ENCODE results near the gene ZFP64. TPM values are rescaled to one million over a fixed set of nuclear protein-coding genes. Genes with fewer than 3 reads are reported as not detected.
"Not testable (repeated sequence)": the region's sequence is repeated elsewhere in the genome, so short reads cannot be mapped to it uniquely, and the experiment has no call there.

ZFP64 gene
- total RNA-seq, 2 experiments from 2014 or later = 2.5 to 3.2 TPM

GRCh38 chr20:52231230-52231746 is 39.7 kb upstream of the ZFP64 start:
- CTCF ChIA-PET = no interaction called here
- ATAC-seq (ENCODE audit: poor library complexity) (no peak), DNase-seq (no peak)
- Mint-ChIP-seq H3K4me3 (no peak overlapping the region), H3K27me3 (peaks cover 12% of the 10 kb centered on the region), H3K27ac (no peak overlapping the region), H3K4me1 (ENCODE audit: low read depth) (no peaks in the 10 kb centered on the region), H3K9me3 (no peaks in the 10 kb centered on the region), H3K36me3 (ENCODE audit: low read depth) (no peaks in the 10 kb centered on the region)
- intact Hi-C loops (cut with DNase I, micrococcal nuclease) = no loop called here
- H3K4me1 ChIP-seq (ENCODE audit: insufficient read depth, low read length) = no peaks in the 10 kb centered on the region
- no peaks in the 10 kb centered on the region for H3K9me3 ChIP-seq (ENCODE audit: control insufficient read depth in 1 of 2, insufficient read depth in 1 of 2, low read length in 2 of 2)
- H3K36me3 ChIP-seq (ENCODE audit: insufficient read depth, low read length) = no peaks in the 10 kb centered on the region
- H3K27me3 ChIP-seq (ENCODE audit: control insufficient read depth in 1 of 2, insufficient read depth in 2 of 2, low read length in 2 of 2) = peaks cover 5% of the 10 kb centered on the region in 2 experiments
- no peak for TF ChIP-seq CTCF (IDR thresholded peaks at IDR 0.05)
- no peak overlapping the region for H3K4me3 ChIP-seq (ENCODE audit: low read length)
- POLR2A ChIA-PET = no interaction called here
- H3K27ac ChIP-seq (ENCODE audit: low read depth in 1 of 2, low read length in 2 of 2) = no peak overlapping the region

GRCh38 chr20:52230409-52230808 is 38.8 kb upstream of the ZFP64 start:
- ATAC-seq (ENCODE audit: poor library complexity) (no peak), DNase-seq (no peak)
- no peaks in the 10 kb centered on the region for H3K36me3 ChIP-seq (ENCODE audit: insufficient read depth, low read length)
- H3K27ac ChIP-seq (ENCODE audit: low read depth in 1 of 2, low read length in 2 of 2) = no peak overlapping the region
- ChIA-PET POLR2A (no interaction called here), CTCF (no interaction called here)
- Mint-ChIP-seq H3K27ac (no peak overlapping the region), H3K4me3 (no peak overlapping the region), H3K9me3 (no peaks in the 10 kb centered on the region), H3K36me3 (ENCODE audit: low read depth) (no peaks in the 10 kb centered on the region), H3K4me1 (ENCODE audit: low read depth) (no peaks in the 10 kb centered on the region), H3K27me3 (peaks cover 12% of the 10 kb centered on the region)
- no peak for TF ChIP-seq CTCF (IDR thresholded peaks at IDR 0.05)
- no peaks in the 10 kb centered on the region for H3K4me1 ChIP-seq (ENCODE audit: insufficient read depth, low read length)
- no peaks in the 10 kb centered on the region for H3K9me3 ChIP-seq (ENCODE audit: control insufficient read depth in 1 of 2, insufficient read depth in 1 of 2, low read length in 2 of 2)
- H3K27me3 ChIP-seq (ENCODE audit: control insufficient read depth in 1 of 2, insufficient read depth in 2 of 2, low read length in 2 of 2) = peaks cover 5 to 7% of the 10 kb centered on the region in 2 experiments
- intact Hi-C loops (cut with DNase I, micrococcal nuclease) = no loop called here
- no peak overlapping the region for H3K4me3 ChIP-seq (ENCODE audit: low read length)

GRCh38 chr20:52229346-52229745 is 37.8 kb upstream of the ZFP64 start:
- H3K4me3 Mint-ChIP-seq; H3K36me3 ChIP-seq (ENCODE audit: insufficient read depth, low read length); ATAC-seq (ENCODE audit: poor library complexity); H3K4me3 ChIP-seq (ENCODE audit: low read length); CTCF ChIA-PET; H3K4me1 ChIP-seq (ENCODE audit: insufficient read depth, low read length); intact Hi-C loops (cut with DNase I, micrococcal nuclease); H3K36me3 Mint-ChIP-seq (ENCODE audit: low read depth); H3K27ac ChIP-seq (ENCODE audit: low read depth in 1 of 2, low read length in 2 of 2); H3K27ac Mint-ChIP-seq; H3K9me3 ChIP-seq (ENCODE audit: control insufficient read depth in 1 of 2, insufficient read depth in 1 of 2, low read length in 2 of 2); H3K4me1 Mint-ChIP-seq (ENCODE audit: low read depth); DNase-seq; H3K9me3 Mint-ChIP-seq; H3K27me3 ChIP-seq (ENCODE audit: control insufficient read depth in 1 of 2, insufficient read depth in 2 of 2, low read length in 2 of 2); POLR2A ChIA-PET: not testable (repeated sequence)
- H3K27me3 Mint-ChIP-seq = peaks cover 12% of the 10 kb centered on the region

GRCh38 chr20:52226370-52226769 is 34.8 kb upstream of the ZFP64 start:
- no peaks in the 10 kb centered on the region for H3K4me1 ChIP-seq (ENCODE audit: insufficient read depth, low read length)
- no peak overlapping the region for H3K4me3 ChIP-seq (ENCODE audit: low read length)
- no peak overlapping the region for H3K27ac ChIP-seq (ENCODE audit: low read depth in 1 of 2, low read length in 2 of 2)
- ChIA-PET POLR2A (no interaction called here), CTCF (no interaction called here)
- Mint-ChIP-seq H3K9me3 (peaks cover 4% of the 10 kb centered on the region), H3K4me3 (no peak overlapping the region), H3K36me3 (ENCODE audit: low read depth) (peaks cover 4% of the 10 kb centered on the region), H3K4me1 (ENCODE audit: low read depth) (no peaks in the 10 kb centered on the region), H3K27me3 (peaks cover 17% of the 10 kb centered on the region), H3K27ac (no peak overlapping the region)
- peaks cover 0 to 3% of the 10 kb centered on the region in 2 experiments for H3K9me3 ChIP-seq (ENCODE audit: control insufficient read depth in 1 of 2, insufficient read depth in 1 of 2, low read length in 2 of 2)
- no peaks in the 10 kb centered on the region for H3K36me3 ChIP-seq (ENCODE audit: insufficient read depth, low read length)
- ATAC-seq (ENCODE audit: poor library complexity) = no peak
- intact Hi-C loops (cut with DNase I, micrococcal nuclease) = no loop called here
- H3K27me3 ChIP-seq (ENCODE audit: control insufficient read depth in 1 of 2, insufficient read depth in 2 of 2, low read length in 2 of 2) = peaks cover 5 to 7% of the 10 kb centered on the region in 2 experiments
- TF ChIP-seq CTCF (IDR thresholded peaks at IDR 0.05) = no peak
- DNase-seq = no peak

Data from CD4-positive, alpha-beta T cell (primary cell).